ENCODE results near the gene FUCA2.

The FUCA2 gene

GRCh38 chr6:143546599-143546998, 35.1 kb upstream of the FUCA2 start:
- H3K4me3 ChIP-seq (ENCODE audit: low read depth in 1 of 2, low read length in 2 of 2) = no peak overlapping the region
- H3K27ac ChIP-seq (ENCODE audit: low read length) = no peak overlapping the region
- no peaks in the 10 kb centered on the region for H3K4me1 ChIP-seq (ENCODE audit: insufficient read depth, low read length)
- H3K9ac ChIP-seq (ENCODE audit: low read depth, low read length) = no peak overlapping the region
- no peaks in the 10 kb centered on the region for H3K27me3 ChIP-seq (ENCODE audit: insufficient read depth, low read length, poor library complexity)
- no peak overlapping the region for H2AFZ ChIP-seq (ENCODE audit: low read depth, low read length)
- no peaks in the 10 kb centered on the region for H3K36me3 ChIP-seq (ENCODE audit: insufficient read depth, low read length)
- ATAC-seq (ENCODE audit: insufficient read depth, low read depth) (no peak), DNase-seq (no peak)
- H4K20me1 ChIP-seq (ENCODE audit: insufficient read depth, low read length) = no peaks in the 10 kb centered on the region
- no peaks in the 10 kb centered on the region for H3K9me3 ChIP-seq (ENCODE audit: insufficient read depth, low read length, severe bottlenecking)
- H3K79me2 ChIP-seq (ENCODE audit: insufficient read depth, low read length) = no peaks in the 10 kb centered on the region
- TF ChIP-seq CTCF (IDR thresholded peaks at IDR 0.05; ENCODE audit: borderline replicate concordance, extremely low read depth, low read length, poor library complexity, severe bottlenecking) (no peak), EZH2 (IDR thresholded peaks at IDR 0.05; ENCODE audit: borderline replicate concordance, low read depth, low read length, severe bottlenecking) (no peak)
- H3K4me2 ChIP-seq (ENCODE audit: insufficient read depth, low read length) = no peak overlapping the region

GRCh38 chr6:143545976-143546547, 34.5 kb upstream of the FUCA2 start:
- H3K79me2 ChIP-seq (ENCODE audit: insufficient read depth, low read length) = no peaks in the 10 kb centered on the region

GRCh38 chr6:143545165-143545564, 33.6 kb upstream of the FUCA2 start:
- Histone ChIP-seq H3K4me1 (ENCODE audit: insufficient read depth, low read length) (no peaks in the 10 kb centered on the region), H3K4me3 (ENCODE audit: low read depth in 1 of 2, low read length in 2 of 2) (no peak overlapping the region), H3K79me2 (ENCODE audit: insufficient read depth, low read length) (no peaks in the 10 kb centered on the region), H3K27ac (ENCODE audit: low read length) (no peak overlapping the region), H3K27me3 (ENCODE audit: insufficient read depth, low read length, poor library complexity) (no peaks in the 10 kb centered on the region), H2AFZ (ENCODE audit: low read depth, low read length) (no peak overlapping the region), H3K9me3 (ENCODE audit: insufficient read depth, low read length, severe bottlenecking) (no peaks in the 10 kb centered on the region), H3K9ac (ENCODE audit: low read depth, low read length) (no peak overlapping the region), H3K4me2 (ENCODE audit: insufficient read depth, low read length) (no peak overlapping the region), H3K36me3 (ENCODE audit: insufficient read depth, low read length) (no peaks in the 10 kb centered on the region), H4K20me1 (ENCODE audit: insufficient read depth, low read length) (no peaks in the 10 kb centered on the region)
- ATAC-seq (ENCODE audit: insufficient read depth, low read depth) (no peak), DNase-seq (no peak)
- TF ChIP-seq CTCF (IDR thresholded peaks at IDR 0.05; ENCODE audit: borderline replicate concordance, extremely low read depth, low read length, poor library complexity, severe bottlenecking) = no peak
- TF ChIP-seq EZH2 (IDR thresholded peaks at IDR 0.05; ENCODE audit: borderline replicate concordance, low read depth, low read length, severe bottlenecking) = no peak

More at GRCh38 chr6:143545976-143546547, 34.5 kb upstream of the FUCA2 start:
- H3K27me3 ChIP-seq (ENCODE audit: insufficient read depth, low read length, poor library complexity) = no peaks in the 10 kb centered on the region
- DNase-seq (no peak), ATAC-seq (ENCODE audit: insufficient read depth, low read depth) (no peak)
- H2AFZ ChIP-seq (ENCODE audit: low read depth, low read length) = no peak overlapping the region
- no peaks in the 10 kb centered on the region for H3K36me3 ChIP-seq (ENCODE audit: insufficient read depth, low read length)
- no peak overlapping the region for H3K4me3 ChIP-seq (ENCODE audit: low read depth in 1 of 2, low read length in 2 of 2)
- H3K27ac ChIP-seq (ENCODE audit: low read length) = no peak overlapping the region
- no peaks in the 10 kb centered on the region for H4K20me1 ChIP-seq (ENCODE audit: insufficient read depth, low read length)
- no peaks in the 10 kb centered on the region for H3K9me3 ChIP-seq (ENCODE audit: insufficient read depth, low read length, severe bottlenecking)
- no peak overlapping the region for H3K9ac ChIP-seq (ENCODE audit: low read depth, low read length)
- no peak overlapping the region for H3K4me2 ChIP-seq (ENCODE audit: insufficient read depth, low read length)
- no peak for TF ChIP-seq EZH2 (IDR thresholded peaks at IDR 0.05; ENCODE audit: borderline replicate concordance, low read depth, low read length, severe bottlenecking)
- no peak for TF ChIP-seq CTCF (IDR thresholded peaks at IDR 0.05; ENCODE audit: borderline replicate concordance, extremely low read depth, low read length, poor library complexity, severe bottlenecking)
- H3K4me1 ChIP-seq (ENCODE audit: insufficient read depth, low read length) = no peaks in the 10 kb centered on the region
